Loucy (cell line): Measurements from ENCODE around the gene XXYLT1.

Experiments
- CTCF ChIP-seq: fragments of 200-600 bp; sonication (generic); conservative IDR thresholded peaks from 2 replicates; pipeline ENCODE4 v1.5.1; 2014; ENCODE audit warnings: mild to moderate bottlenecking, antibody characterized with exemption, low read length
- EZH2phosphoT487 ChIP-seq: fragments of 200-600 bp; IDR thresholded peaks from 2 replicates; pipeline ENCODE4 v1.6.1; 2018; ENCODE audit warnings: antibody characterized with exemption, mild to moderate bottlenecking, moderate library complexity, borderline replicate concordance

DNA sequence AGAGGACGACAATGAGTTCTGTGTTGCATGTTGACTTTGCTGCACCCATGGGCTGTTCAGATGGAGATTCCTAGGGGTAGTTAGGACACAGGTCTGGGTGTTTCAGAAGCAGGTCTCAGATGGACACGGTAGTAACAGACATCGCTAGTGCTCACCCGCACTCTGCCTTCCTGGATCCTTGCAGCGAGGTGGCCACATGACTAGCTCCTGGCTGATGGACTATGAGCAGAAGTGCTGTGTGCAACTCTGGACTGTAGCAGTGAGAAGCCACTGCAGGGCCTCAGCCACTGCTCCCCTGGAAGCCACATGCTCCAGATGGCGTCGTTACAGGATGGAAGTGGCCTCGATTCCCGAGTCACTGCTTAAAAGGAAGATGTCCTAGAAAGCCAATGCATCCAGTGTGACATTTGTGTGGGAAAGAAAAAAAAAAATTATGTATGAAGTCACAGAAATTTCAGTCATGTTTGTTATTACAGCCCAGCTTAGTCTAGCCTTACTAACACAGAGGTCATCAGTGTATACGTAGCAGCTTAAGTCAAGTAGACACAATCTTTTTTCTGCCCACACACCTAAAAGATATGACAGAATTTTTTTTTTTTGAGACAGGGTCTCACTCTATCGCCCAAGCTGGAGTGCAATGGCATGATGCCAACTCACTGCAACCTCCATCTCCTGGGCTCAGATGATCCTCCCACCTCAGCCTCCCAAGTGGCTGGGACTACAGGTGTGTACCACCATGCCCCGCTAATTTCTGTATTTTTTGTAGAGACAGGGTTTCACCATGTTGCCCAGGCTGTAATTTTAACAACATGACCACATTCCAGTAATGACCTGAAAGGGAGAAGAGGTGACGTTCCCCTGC, 95.3 kb downstream of the XXYLT1 start:
- TF ChIP-seq CTCF (no peak), EZH2phosphoT487 (no peak)
